ENCODE measurements around the gene TIMP3. TPM values are rescaled to one million over a fixed set of nuclear protein-coding genes. Genes with fewer than 3 reads are reported as not detected.

Gene TIMP3
- total RNA-seq, 2 experiments from 2014 or later, result not detected

DNA sequence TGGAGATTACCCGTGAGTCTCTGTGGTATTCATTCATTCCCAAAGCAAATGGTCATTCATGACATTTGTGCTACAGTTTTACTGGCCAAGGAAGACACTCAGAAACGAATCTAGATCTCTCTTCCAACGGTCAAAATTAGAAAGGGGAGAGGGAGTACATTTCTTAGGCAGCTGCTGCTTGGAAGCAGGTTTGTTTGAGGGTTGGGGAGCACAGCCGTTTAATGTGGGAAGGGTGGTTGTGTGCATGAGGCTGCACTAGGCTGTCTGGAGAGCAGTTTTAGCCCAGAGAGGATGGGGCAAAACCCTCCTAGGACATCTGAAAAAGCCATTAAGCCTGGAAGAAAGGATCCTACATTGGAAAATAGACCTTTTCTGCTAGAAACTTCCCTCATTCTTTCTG, 29.7 kb upstream of the TIMP3 start:
- no peak for DNase-seq
- POLR2A ChIA-PET, result no interaction called here

DNA sequence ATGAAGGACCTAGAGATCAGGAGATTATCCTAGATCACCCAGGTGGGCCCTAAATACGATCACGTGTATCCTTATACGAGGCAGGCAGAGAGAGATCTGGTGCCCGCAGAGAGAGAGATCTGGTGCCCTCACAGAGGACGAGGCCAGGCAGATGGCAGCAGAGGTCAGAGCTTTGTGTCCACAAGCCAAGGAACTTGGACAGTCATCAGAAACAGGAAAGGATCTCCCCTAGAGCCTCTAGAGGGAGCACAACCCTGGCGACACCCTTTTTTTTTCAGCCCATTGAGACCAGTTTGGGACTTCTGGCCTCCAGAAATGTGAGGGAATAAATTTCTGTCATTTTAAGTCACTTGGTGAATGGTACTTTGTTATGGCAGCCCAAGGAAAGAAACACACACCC, 25.5 kb upstream of the TIMP3 start:
- no peaks in the 10 kb centered on the region for H3K9me3 Mint-ChIP-seq
- DNase-seq, result no peak
- CTCF ChIA-PET, result no interaction called here
- peaks cover 3% of the 10 kb centered on the region for H3K4me1 Mint-ChIP-seq
- H3K4me3 Mint-ChIP-seq, result no peak overlapping the region
- peaks cover 3% of the 10 kb centered on the region for H3K27me3 Mint-ChIP-seq
- POLR2A ChIA-PET, result no interaction called here
- no peaks in the 10 kb centered on the region for H3K36me3 Mint-ChIP-seq (ENCODE audit: low read depth)
- no peak overlapping the region for H3K27ac Mint-ChIP-seq

More for the DNA sequence above, 29.7 kb upstream of the TIMP3 start:
- Mint-ChIP-seq H3K4me1 (peaks cover 3% of the 10 kb centered on the region), H3K27ac (no peak overlapping the region), H3K4me3 (no peak overlapping the region), H3K36me3 (ENCODE audit: low read depth) (no peaks in the 10 kb centered on the region), H3K27me3 (no peaks in the 10 kb centered on the region), H3K9me3 (no peaks in the 10 kb centered on the region)
- CTCF ChIA-PET, result interaction anchor here (1.2 kb wide), 1 partner anchor 25 kb away, joined by 3 read pairs; no protein-coding TSS in a partner anchor

DNA sequence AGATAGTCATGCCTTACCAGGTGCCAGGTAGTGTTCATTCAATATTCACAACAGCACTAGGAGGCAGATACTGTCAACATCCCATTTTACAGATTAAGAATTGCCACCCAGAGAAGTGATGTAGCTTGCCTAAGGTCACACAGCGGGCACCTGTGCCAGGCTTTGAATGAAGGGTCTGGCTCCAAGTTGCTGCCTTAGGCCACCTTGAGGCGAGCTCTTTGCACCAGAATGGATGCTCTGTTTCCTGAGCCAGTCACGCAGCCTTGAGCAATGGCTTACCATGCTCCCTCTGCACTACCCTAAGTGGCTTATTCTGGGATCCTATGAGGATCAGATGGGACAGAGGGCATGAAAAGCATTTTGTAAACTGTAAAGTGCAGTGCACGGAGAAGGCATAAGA, 25.1 kb upstream of the TIMP3 start:
- no peak overlapping the region for H3K4me3 Mint-ChIP-seq
- CTCF ChIA-PET, result no interaction called here

DNA sequence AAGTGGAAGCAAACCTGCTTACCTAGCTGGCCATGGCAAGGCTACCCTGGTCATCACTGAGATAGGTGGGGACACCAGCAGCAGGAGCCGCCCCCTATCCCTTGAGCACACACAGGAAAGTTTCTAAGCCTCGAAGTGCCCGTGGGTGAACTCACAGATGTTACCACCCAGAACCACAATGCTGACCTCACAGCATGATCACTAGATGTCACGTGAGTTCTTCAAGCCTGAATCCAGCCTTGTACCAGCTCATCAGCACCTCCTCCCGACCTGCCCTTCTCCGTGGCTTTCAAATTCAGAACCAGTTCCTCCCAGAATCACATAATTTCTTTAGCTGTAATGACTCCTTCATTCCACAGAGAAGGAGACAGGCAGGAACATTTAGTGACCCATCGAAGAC, 24.7 kb upstream of the TIMP3 start:
- H3K4me3 Mint-ChIP-seq, result no peak overlapping the region
- H3K27me3 Mint-ChIP-seq, result peaks cover 3% of the 10 kb centered on the region
- no peak for DNase-seq
- no peaks in the 10 kb centered on the region for H3K36me3 Mint-ChIP-seq (ENCODE audit: low read depth)
- POLR2A ChIA-PET, result no interaction called here
- H3K27ac Mint-ChIP-seq, result no peak overlapping the region
- H3K9me3 Mint-ChIP-seq, result no peaks in the 10 kb centered on the region
- peaks cover 3% of the 10 kb centered on the region for H3K4me1 Mint-ChIP-seq
- CTCF ChIA-PET, result interaction anchor here (0.7 kb wide), 1 partner anchor 65 kb away, joined by 5 read pairs; no protein-coding TSS in a partner anchor

More for the DNA sequence above, 25.1 kb upstream of the TIMP3 start:
- H3K9me3 Mint-ChIP-seq, result no peaks in the 10 kb centered on the region
- peaks cover 3% of the 10 kb centered on the region for H3K4me1 Mint-ChIP-seq
- H3K36me3 Mint-ChIP-seq (ENCODE audit: low read depth), result no peaks in the 10 kb centered on the region
- no peak overlapping the region for H3K27ac Mint-ChIP-seq
- H3K27me3 Mint-ChIP-seq, result peaks cover 3% of the 10 kb centered on the region
- POLR2A ChIA-PET, result no interaction called here
- no peak for DNase-seq

DNA sequence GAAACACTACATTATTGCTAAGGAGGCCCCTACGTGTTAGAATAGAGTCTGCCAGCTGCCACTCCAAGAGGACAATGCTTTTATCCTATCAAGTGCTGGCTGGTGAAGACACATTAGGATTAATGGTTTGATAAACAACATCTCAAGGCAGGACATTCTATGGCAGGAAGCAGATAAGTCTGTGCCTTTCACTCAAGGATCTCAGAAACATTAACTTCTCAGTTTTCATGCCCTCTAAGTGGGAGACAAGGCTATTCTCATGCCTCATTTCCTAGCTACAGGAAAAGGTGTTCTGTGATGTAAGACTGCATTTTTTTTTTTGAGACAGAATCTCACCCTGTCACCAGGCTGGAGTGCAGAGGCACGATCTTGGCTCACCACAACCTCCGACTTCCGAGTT, 23.5 kb upstream of the TIMP3 start:
- Mint-ChIP-seq H3K27me3 (peaks cover 3% of the 10 kb centered on the region), H3K9me3 (no peaks in the 10 kb centered on the region), H3K36me3 (ENCODE audit: low read depth) (no peaks in the 10 kb centered on the region), H3K4me1 (peaks cover 3% of the 10 kb centered on the region), H3K27ac (no peak overlapping the region), H3K4me3 (no peak overlapping the region)
- CTCF ChIA-PET, result interaction anchor here (0.6 kb wide), 1 partner anchor 10 kb away, joined by 3 read pairs; no protein-coding TSS in a partner anchor
- POLR2A ChIA-PET, result no interaction called here
- no peak for DNase-seq

DNA sequence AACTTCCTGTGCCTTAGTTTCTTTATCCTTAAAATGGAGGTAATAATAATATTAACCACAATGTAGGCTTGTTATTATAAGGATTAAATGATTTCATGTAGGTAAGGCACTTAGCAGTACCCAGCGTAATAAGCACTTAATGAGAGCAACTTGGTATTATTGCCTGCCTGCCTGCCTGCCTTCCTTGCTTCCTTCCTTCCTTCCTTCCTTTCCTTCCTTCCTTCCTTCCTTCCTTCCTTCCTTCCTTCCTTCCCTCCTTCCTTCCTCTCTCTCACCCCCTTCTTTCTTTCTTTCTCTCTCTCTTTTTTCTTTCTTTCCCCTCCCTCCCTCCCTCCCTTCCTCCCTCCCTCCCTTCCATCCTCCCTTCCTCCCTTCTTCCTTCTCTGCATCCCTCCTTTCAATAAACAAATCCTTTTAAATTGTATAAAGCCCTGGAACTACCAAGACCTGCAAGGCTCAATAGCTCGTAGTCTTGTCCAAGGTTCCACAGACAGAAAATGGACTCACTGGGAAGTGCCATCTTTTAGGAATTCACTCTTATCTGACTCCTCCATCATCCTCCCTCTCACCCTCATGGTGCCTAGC, 20.7 kb upstream of the TIMP3 start:
- no peak for DNase-seq
- H3K27ac Mint-ChIP-seq, result no peak overlapping the region
- POLR2A ChIA-PET, result no interaction called here
- H3K36me3 Mint-ChIP-seq (ENCODE audit: low read depth), result no peaks in the 10 kb centered on the region
- H3K9me3 Mint-ChIP-seq, result no peaks in the 10 kb centered on the region
- peaks cover 3% of the 10 kb centered on the region for H3K4me1 Mint-ChIP-seq
- peaks cover 3% of the 10 kb centered on the region for H3K27me3 Mint-ChIP-seq
- CTCF ChIA-PET, result no interaction called here
- no peak overlapping the region for H3K4me3 Mint-ChIP-seq

DNA sequence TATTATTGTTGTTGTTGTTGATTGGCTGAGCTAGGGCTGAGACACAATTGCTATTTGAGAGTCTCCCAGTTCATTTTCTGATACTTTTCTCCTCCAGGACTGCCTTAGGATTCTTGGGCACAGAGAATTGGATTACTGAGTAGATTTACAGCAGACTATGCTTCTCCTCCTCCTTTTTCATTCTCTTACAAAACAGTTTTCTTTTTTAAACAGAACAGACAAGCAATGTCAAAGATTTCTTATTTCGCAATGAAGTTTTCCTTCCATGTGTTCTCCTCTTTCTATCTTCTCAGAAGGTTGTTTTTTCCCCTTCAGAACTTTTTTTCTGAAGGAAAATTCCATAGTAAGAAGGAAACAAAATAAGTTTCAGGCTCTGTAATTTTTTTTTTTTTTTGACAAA, 19.8 kb upstream of the TIMP3 start:
- CTCF ChIA-PET, result no interaction called here
- no peaks in the 10 kb centered on the region for H3K36me3 Mint-ChIP-seq (ENCODE audit: low read depth)
- no peaks in the 10 kb centered on the region for H3K4me1 Mint-ChIP-seq
- no peak overlapping the region for H3K27ac Mint-ChIP-seq
- POLR2A ChIA-PET, result no interaction called here
- H3K27me3 Mint-ChIP-seq, result peaks cover 3% of the 10 kb centered on the region
- no peak for DNase-seq
- H3K9me3 Mint-ChIP-seq, result no peaks in the 10 kb centered on the region
- no peak overlapping the region for H3K4me3 Mint-ChIP-seq

DNA sequence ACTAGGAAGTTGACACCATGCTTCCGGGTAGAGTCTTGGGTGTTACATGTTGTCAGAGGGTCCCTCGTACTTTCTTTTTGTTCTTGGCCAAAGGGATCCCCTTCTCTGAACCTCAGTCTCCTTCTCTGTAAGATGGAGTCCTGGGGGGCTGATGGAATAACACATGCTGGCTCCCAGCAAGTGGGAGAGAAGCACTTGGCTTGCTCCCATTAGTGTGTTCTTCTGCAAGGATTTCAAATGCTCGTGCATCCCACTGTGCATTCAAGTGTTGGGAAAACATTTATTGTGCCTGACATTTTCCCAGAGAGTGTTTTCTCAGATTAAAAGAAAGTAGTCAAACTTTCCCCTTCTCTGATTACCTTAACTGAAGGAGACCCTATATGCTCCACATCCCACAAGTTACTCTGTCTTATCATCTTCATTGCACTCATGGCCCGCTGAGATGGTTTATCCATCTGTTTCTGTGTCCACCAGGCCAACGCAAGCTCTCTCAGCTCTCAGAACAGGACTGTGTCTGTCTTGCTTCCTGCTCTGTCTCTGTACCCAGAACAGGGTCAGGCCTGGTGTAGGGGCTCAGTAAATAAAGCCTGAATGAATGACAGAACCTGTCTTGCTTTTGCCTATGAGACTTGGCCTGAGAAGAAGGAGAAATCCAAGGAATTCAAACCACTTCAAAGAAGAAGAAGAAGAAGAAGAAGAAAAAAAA, 16.0 kb upstream of the TIMP3 start:
- H3K36me3 Mint-ChIP-seq (ENCODE audit: low read depth), result no peaks in the 10 kb centered on the region
- ChIA-PET POLR2A (no interaction called here), CTCF (interaction anchor here (1.6 kb wide), 1 partner anchor 12 kb away, joined by 3 read pairs; no protein-coding TSS in a partner anchor)
- H3K9me3 Mint-ChIP-seq, result no peaks in the 10 kb centered on the region
- no peak overlapping the region for H3K4me3 Mint-ChIP-seq
- no peaks in the 10 kb centered on the region for H3K27me3 Mint-ChIP-seq
- no peaks in the 10 kb centered on the region for H3K4me1 Mint-ChIP-seq
- DNase-seq, result no peak
- no peak overlapping the region for H3K27ac Mint-ChIP-seq

DNA sequence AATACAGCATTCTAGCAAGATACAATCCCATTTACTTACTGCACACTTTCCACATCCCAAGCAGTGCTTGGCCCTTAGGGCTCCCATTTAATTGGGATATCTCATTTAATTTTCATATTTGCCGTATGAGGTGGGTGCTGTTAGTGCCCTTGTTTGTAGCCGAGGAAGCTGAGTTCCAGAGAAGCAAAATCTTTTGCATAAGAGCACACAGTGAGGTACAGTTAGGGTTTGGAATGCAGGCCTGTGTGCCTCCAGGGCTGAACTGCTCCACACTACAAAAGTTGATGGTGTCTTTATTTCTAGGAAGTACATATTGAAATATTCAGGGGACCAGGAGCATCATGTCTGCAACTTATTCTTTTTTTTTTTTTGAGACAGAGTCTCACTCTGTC, 15.5 kb upstream of the TIMP3 start:
- no peak overlapping the region for H3K27ac Mint-ChIP-seq
- H3K27me3 Mint-ChIP-seq, result no peaks in the 10 kb centered on the region
- H3K9me3 Mint-ChIP-seq, result no peaks in the 10 kb centered on the region
- POLR2A ChIA-PET, result no interaction called here
- CTCF ChIA-PET, result no interaction called here
- no peak overlapping the region for H3K4me3 Mint-ChIP-seq
- no peak for DNase-seq
- H3K4me1 Mint-ChIP-seq, result no peaks in the 10 kb centered on the region
- no peaks in the 10 kb centered on the region for H3K36me3 Mint-ChIP-seq (ENCODE audit: low read depth)

DNA sequence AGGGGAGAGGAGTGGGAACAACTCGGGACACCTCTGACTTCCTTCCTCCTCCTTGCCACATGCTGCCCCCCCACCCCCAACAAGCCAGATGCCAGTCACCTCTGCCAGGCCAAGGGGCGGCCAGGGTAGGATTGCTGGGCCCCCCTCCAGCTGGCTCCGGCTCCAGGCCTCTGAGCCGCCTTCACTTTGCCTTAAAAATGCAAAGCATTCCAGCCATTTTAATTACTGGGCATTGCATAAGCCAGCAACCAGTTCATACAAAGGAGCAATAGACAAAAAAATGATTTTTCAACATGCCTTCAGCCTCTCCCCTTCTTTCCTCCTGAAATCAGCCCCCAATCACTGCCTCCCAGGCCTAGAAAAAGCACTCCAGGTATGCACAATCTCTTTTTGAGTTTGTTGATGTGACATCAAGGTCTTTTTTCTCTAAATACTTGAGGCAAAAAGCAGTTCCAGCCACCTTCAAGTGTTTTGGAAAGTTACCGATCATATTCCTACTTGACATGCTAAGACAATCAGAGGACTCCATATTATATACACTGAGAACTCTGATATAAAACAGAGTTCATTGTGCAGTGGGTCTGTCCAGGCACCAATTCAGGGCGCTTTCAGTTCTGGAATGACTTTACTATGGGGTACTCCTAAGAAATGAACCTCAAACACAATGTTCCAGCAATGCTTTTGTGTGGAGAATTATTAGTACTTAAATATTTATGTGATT, 12.4 kb upstream of the TIMP3 start:
- Mint-ChIP-seq H3K4me3 (no peak overlapping the region), H3K36me3 (ENCODE audit: low read depth) (no peaks in the 10 kb centered on the region), H3K9me3 (no peaks in the 10 kb centered on the region), H3K27ac (no peak overlapping the region), H3K4me1 (no peaks in the 10 kb centered on the region), H3K27me3 (no peaks in the 10 kb centered on the region)
- CTCF ChIA-PET, result no interaction called here
- DNase-seq, result no peak
- POLR2A ChIA-PET, result no interaction called here

DNA sequence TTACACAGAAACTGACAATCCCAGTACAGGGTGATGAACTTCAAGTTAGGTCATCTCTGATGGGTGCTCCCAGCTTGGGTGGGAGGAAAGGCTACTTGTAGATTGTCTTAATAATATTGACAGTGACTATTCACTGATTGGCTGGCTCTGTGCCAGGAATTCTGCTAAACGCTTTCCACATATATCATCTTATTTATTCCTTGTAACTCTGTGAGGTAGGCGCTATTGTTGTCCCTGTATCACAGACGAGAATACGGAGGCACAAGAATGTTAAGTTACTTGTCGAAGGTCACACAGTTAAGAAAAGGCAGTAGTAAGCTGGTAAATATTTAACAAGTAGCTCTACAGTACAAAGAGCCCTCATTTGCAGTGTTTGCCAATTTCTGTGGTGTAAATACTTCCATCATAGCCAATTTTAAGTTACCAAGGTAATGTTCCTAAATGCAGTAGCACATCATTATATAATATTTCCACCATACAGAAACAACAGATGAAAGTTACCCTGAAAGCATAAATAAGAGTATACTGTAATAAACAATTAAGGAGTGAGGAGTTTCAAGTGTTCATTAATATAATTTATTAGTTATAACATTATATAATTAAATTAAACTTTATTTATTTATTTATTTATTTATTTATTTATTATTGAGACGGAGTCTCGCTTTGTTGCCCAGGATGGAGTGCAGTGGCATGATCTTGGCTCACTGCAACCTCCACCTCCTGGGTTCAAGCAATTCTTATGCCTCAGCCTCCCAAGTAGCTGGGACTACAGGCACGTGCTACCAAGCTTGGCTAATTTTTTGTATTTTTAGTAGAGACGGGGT, 11.5 kb upstream of the TIMP3 start:
- peaks cover 2% of the 10 kb centered on the region for H3K27me3 Mint-ChIP-seq
- POLR2A ChIA-PET, result no interaction called here
- no peak overlapping the region for H3K4me3 Mint-ChIP-seq
- no peaks in the 10 kb centered on the region for H3K9me3 Mint-ChIP-seq
- no peak overlapping the region for H3K27ac Mint-ChIP-seq
- H3K36me3 Mint-ChIP-seq (ENCODE audit: low read depth), result no peaks in the 10 kb centered on the region
- CTCF ChIA-PET, result no interaction called here
- H3K4me1 Mint-ChIP-seq, result no peaks in the 10 kb centered on the region
- no peak for DNase-seq

DNA sequence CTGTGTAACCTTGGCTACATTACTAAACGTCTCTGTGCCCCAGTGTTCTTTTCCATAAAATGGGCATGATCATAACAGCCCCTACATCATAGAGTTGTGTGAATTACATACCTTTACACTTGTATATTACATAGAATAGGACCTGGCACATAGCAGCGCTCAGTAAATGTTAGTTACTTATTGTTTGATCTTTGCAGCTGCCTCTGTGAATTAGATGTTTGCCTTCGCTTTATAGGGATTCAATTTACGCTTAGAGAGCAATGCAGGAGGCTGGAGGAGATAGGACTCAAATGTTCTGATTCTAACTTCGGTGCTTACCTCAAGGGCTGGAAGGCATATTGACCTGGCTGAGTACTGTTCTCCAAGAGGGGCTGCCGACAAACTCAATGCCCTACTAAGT, 10.4 kb upstream of the TIMP3 start:
- no peaks in the 10 kb centered on the region for H3K36me3 Mint-ChIP-seq (ENCODE audit: low read depth)
- no peak overlapping the region for H3K27ac Mint-ChIP-seq
- DNase-seq, result no peak
- ChIA-PET POLR2A (no interaction called here), CTCF (no interaction called here)
- no peaks in the 10 kb centered on the region for H3K4me1 Mint-ChIP-seq
- H3K27me3 Mint-ChIP-seq, result peaks cover 7% of the 10 kb centered on the region
- no peaks in the 10 kb centered on the region for H3K9me3 Mint-ChIP-seq
- H3K4me3 Mint-ChIP-seq, result no peak overlapping the region

DNA sequence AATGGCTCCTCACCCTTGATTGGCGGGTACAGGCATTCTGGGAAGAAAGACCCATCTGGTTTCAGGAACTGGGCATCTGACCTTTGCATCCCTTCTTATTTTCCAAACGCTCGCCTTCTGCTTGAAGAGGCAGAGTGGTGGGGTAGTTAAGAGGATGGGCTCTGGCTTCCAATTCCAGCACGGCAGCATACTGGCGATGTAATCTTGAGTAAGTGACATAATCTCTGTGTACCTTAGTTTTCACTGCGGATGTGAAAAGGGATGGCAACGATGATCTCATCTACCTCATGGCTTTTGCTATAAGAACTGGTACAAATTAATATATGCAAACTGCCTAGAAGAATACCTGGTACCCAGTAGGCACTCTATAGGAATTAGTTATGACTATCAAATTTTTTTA, 10.0 kb upstream of the TIMP3 start:
- POLR2A ChIA-PET, result no interaction called here
- Mint-ChIP-seq H3K4me1 (no peaks in the 10 kb centered on the region), H3K4me3 (no peak overlapping the region)

More for the DNA sequence above, 10.0 kb upstream of the TIMP3 start:
- DNase-seq, result no peak
- Mint-ChIP-seq H3K9me3 (no peaks in the 10 kb centered on the region), H3K36me3 (ENCODE audit: low read depth) (no peaks in the 10 kb centered on the region), H3K27ac (no peak overlapping the region), H3K27me3 (peaks cover 7% of the 10 kb centered on the region)
- CTCF ChIA-PET, result no interaction called here

Measured in activated CD4-positive, alpha-beta T cell treated with anti-CD3 and anti-CD28 coated beads, Interleukin-2, amount 10 ng/mL, durations not matched to agents 7 days and 5 days (primary cell).